Vagina (tissue), 2 donors: ENCODE data around the gene OSBPL10. TPM values are rescaled to one million over a fixed set of nuclear protein-coding genes. Genes with fewer than 3 reads are reported as not detected.

Experiments
- DNase-seq, 2 donors: peaks; one replicate each; pipeline ENCODE4 v3.0.0-alpha.2; 2017; ENCODE audit errors: extremely low spot score in 2 of 2
- H3K27ac ChIP-seq: fragments of 200-600 bp; sonication (generic); one replicate; pipeline ENCODE4 v1.5.1; 2019
- H3K27me3 ChIP-seq: fragments of 200-600 bp; sonication (generic); one replicate; pipeline ENCODE4 v1.5.1; 2019
- H3K36me3 ChIP-seq, 2 donors: fragments of 200-600 bp; sonication (generic); one replicate each; pipeline ENCODE4 v1.5.1; 2017 to 2019
- H3K4me1 ChIP-seq: fragments of 200-600 bp; sonication (generic); one replicate; pipeline ENCODE4 v1.5.1; 2019
- H3K4me3 ChIP-seq, 2 donors: fragments of 200-600 bp; sonication (generic); 1 replicate in 1 of 2; 2 replicates in 1 of 2; pipeline ENCODE4 v1.5.1; 2016 to 2019
- H3K9me3 ChIP-seq: fragments of 200-600 bp; sonication (generic); one replicate; pipeline ENCODE4 v1.5.1; 2019
- POLR2A ChIP-seq, 2 donors: fragments of 450-650 bp; IDR thresholded peaks; one replicate each; pipeline ENCODE4 v1.6.1; 2017; ENCODE audit warnings: antibody characterized with exemption in 2 of 2, mild to moderate bottlenecking in 2 of 2, moderate library complexity in 2 of 2
- POLR2AphosphoS5 ChIP-seq, 2 donors: sonication (generic); formaldehyde crosslinking; IDR thresholded peaks; one replicate each; pipeline ENCODE4 v1.9.0; 2017; ENCODE audit warnings: antibody characterized with exemption in 2 of 2, mild to moderate bottlenecking in 2 of 2, low read depth in 1 of 2; ENCODE audit not compliant: insufficient read depth in 1 of 2
- intact Hi-C: fragments of 100-400 bp; cut with DNase I; formaldehyde crosslinking; loops from one replicate; pipeline ENCODE4 v1.15.1; 2023
- total RNA-seq: library from RNA; depleted of rRNA; stranded (reverse); fragments of >200 nt; gene quantifications from one replicate; pipeline ENCODE4 v1.2.3, GENCODE V29; 2016
- TF ChIP-seq, protein P1 (sequence below), 3 experiments: fragments of 450-650 bp in 2 of 3; fragments of 200-600 bp in 1 of 3; sonication (generic) in 1 of 3; IDR thresholded peaks; one replicate each; pipeline ENCODE4 v1.5.1; 2017 to 2019; ENCODE audit warnings: antibody characterized with exemption in 3 of 3, mild to moderate bottlenecking in 2 of 3, moderate library complexity in 2 of 3

The OSBPL10 gene
- total RNA-seq, 1 donor from 2014 or later: 33.9 TPM

DNA sequence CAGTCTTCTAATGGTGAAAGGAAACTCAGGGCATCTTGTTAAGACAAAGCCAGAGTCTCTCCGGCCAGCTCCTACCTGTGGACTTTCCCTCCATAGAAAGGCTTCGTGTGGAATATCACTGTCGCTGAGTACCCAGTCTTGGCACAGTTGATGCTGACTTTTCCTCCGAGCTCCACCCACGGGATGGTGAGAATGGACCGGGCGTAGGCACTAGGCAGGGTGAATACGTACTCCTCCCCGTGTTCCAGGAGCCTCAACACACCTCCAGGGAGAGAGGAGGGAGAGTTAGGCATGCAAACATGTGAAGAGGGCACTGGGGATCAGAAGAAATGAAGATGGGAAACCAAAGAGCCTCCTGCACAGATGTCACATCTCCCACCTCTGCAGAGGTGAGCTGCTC, 310.3 kb downstream of the OSBPL10 start:
- Histone ChIP-seq H3K27me3 (no peaks in the 10 kb centered on the region), H3K4me3 (no peak overlapping the region), H3K4me1 (no peaks in the 10 kb centered on the region), H3K27ac (no peak overlapping the region), H3K9me3 (no peaks in the 10 kb centered on the region), H3K36me3 (no peaks in the 10 kb centered on the region)
- TF ChIP-seq POLR2AphosphoS5 (IDR thresholded peaks at IDR 0.05; ENCODE audit: insufficient read depth in 1 of 2, low read depth in 1 of 2) (no peak), POLR2A (IDR thresholded peaks at IDR 0.05) (no peak)
- TF ChIP-seq, protein P1, sequence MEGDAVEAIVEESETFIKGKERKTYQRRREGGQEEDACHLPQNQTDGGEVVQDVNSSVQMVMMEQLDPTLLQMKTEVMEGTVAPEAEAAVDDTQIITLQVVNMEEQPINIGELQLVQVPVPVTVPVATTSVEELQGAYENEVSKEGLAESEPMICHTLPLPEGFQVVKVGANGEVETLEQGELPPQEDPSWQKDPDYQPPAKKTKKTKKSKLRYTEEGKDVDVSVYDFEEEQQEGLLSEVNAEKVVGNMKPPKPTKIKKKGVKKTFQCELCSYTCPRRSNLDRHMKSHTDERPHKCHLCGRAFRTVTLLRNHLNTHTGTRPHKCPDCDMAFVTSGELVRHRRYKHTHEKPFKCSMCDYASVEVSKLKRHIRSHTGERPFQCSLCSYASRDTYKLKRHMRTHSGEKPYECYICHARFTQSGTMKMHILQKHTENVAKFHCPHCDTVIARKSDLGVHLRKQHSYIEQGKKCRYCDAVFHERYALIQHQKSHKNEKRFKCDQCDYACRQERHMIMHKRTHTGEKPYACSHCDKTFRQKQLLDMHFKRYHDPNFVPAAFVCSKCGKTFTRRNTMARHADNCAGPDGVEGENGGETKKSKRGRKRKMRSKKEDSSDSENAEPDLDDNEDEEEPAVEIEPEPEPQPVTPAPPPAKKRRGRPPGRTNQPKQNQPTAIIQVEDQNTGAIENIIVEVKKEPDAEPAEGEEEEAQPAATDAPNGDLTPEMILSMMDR (IDR thresholded peaks at IDR 0.05): no peak
- DNase-seq: no peak
- intact Hi-C loops: no loop called here

DNA sequence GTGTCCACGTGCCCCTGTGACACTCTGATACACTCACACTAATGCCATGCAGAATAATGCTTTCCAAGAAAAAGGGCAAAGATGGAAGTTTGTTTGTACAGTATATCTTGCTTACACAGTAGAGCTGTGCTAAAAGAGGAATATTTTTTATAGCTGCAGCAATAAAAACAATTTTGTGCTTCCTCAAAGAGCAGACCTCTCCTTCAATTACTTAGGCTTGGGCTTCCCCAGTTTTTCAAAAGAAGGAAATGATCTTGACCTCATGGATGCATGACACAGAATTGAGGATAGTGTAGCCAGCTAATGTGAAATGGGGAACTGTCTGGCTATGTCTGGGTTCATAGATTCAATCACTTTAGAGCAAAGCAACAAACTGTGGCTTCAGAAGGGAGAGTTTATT, 310.9 kb downstream of the OSBPL10 start:
- Histone ChIP-seq H3K9me3 (no peaks in the 10 kb centered on the region), H3K27ac (no peak overlapping the region), H3K4me1 (no peaks in the 10 kb centered on the region), H3K27me3 (no peaks in the 10 kb centered on the region), H3K4me3 (no peak overlapping the region), H3K36me3 (no peaks in the 10 kb centered on the region)
- TF ChIP-seq POLR2AphosphoS5 (IDR thresholded peaks at IDR 0.05; ENCODE audit: insufficient read depth in 1 of 2, low read depth in 1 of 2) (no peak), POLR2A (IDR thresholded peaks at IDR 0.05) (no peak)
- TF ChIP-seq, protein P1 (IDR thresholded peaks at IDR 0.05): no peak
- DNase-seq: no peak
- intact Hi-C loops: no loop called here

DNA sequence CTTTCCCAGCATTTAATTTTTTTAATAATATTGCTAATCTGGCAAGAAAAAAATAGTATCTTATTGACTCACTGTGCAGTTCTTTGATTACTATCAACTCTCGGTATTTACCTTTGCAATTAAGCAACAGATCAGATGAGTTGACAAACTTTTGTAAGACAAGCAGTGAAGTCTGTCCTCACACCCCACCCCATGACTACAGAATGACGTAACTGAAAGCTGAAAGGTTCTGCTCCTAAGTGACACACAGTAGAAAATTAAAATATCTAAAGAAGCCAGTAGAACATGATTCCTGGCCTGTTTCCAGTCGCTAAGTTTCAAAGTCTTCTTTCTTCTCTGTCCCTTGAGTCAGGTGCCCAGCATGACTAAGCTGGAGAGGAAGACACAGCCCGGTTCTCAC, 312.8 kb downstream of the OSBPL10 start:
- no peak overlapping the region for H3K4me3 ChIP-seq
- H3K4me1 ChIP-seq: no peaks in the 10 kb centered on the region
- H3K36me3 ChIP-seq: no peaks in the 10 kb centered on the region
- H3K27ac ChIP-seq: no peak overlapping the region
- DNase-seq: no peak
- intact Hi-C loops: no loop called here
- H3K9me3 ChIP-seq: no peaks in the 10 kb centered on the region
- no peaks in the 10 kb centered on the region for H3K27me3 ChIP-seq
- TF ChIP-seq POLR2AphosphoS5 (IDR thresholded peaks at IDR 0.05; ENCODE audit: insufficient read depth in 1 of 2, low read depth in 1 of 2): no peak
- TF ChIP-seq, protein P1 (IDR thresholded peaks at IDR 0.05): no peak
- no peak for TF ChIP-seq POLR2A (IDR thresholded peaks at IDR 0.05)

DNA sequence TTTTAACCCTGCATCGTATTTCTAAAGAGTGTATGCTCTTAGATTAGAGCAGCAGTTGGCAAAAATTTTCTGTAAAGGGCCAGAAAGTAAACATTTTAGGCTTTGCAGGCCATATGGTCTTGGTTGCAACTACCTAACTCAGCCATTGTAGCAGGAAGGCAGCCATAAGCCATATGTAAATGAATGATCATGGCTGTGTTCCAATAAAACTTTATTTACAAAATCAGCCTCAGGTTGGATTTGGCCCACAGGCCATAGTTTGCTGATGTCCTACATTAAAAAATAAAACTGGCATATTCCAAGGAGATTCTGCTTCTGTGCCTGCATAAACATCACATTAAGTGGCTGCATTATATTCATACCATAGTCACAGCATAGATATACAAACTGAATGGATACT, 313.5 kb downstream of the OSBPL10 start:
- DNase-seq: no peak
- no peaks in the 10 kb centered on the region for H3K9me3 ChIP-seq
- H3K27ac ChIP-seq: no peak overlapping the region
- H3K4me1 ChIP-seq: no peaks in the 10 kb centered on the region
- H3K4me3 ChIP-seq: no peak overlapping the region
- intact Hi-C loops: no loop called here
- no peak for TF ChIP-seq POLR2AphosphoS5 (IDR thresholded peaks at IDR 0.05; ENCODE audit: insufficient read depth in 1 of 2, low read depth in 1 of 2)
- TF ChIP-seq, protein P1 (IDR thresholded peaks at IDR 0.05): no peak
- no peak for TF ChIP-seq POLR2A (IDR thresholded peaks at IDR 0.05)
- H3K27me3 ChIP-seq: no peaks in the 10 kb centered on the region
- H3K36me3 ChIP-seq: no peaks in the 10 kb centered on the region

DNA sequence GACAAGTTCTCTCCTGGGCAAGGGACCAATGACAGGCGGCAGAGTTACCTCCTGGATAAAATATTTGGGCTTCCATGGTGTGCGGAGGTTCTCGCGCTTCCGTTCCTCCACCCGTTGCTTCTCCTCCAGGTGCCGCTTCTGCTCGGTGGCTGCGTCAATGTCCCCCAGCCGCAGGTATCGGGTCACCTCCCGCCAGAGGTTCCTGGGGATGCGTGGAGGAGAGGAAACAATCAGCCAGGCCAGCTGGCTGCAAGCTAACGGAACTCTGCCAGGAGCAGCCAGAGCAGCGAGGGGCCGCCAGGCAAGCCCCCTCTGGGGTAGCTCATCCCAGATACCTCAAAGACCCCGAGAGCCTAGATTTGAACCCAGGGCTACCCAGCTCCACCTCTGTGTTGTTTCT, 317.0 kb downstream of the OSBPL10 start:
- Histone ChIP-seq H3K36me3 (no peaks in the 10 kb centered on the region), H3K4me1 (no peaks in the 10 kb centered on the region), H3K27ac (no peak overlapping the region), H3K27me3 (no peaks in the 10 kb centered on the region), H3K9me3 (no peaks in the 10 kb centered on the region), H3K4me3 (no peak overlapping the region)
- no peak for DNase-seq
- no peak for TF ChIP-seq POLR2A (IDR thresholded peaks at IDR 0.05)
- TF ChIP-seq, protein P1 (IDR thresholded peaks at IDR 0.05): no peak
- TF ChIP-seq POLR2AphosphoS5 (IDR thresholded peaks at IDR 0.05; ENCODE audit: insufficient read depth in 1 of 2, low read depth in 1 of 2): no peak
- intact Hi-C loops: no loop called here
